ENCODE measurements around the gene SAP30BP.

DNA sequence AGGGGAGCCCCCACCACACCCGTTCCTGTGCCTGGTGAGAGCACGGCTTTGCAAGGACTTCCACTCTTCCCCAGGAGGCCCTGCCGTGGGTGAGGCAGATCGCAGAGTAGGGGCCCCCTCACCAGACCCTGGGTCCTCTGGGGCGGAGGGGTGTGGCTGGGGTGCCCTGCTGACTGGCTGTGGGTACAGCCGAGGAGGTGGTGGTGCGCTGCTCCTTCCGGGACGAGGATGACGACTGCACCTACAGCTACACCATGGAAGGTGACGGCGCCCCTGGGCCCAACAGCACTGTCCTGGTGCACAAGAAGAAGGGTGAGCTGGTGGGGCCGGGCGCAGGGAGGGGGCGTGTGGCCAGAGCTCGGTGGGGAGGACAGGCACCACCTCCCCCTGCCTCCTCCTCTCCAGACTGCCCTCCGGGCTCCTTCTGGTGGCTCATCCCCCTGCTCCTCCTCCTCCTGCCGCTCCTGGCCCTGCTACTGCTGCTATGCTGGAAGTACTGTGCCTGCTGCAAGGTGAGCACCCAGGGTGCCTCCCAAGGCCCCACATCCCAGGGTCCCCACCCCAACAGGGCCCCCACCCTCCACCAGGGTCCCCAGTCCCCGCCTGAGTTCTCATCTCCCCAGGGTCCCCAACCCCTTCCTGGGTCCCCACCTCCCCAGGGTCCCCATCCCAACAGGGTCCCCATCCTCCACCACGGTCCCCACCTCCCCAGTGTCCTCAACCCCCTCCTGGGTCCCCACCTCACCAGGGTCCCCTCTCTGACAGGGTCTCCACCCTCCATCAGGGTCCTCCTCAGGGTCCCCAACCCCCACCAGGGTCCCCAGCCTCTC lies 70.2 kb downstream of the SAP30BP start:
- TF ChIP-seq, protein P1, sequence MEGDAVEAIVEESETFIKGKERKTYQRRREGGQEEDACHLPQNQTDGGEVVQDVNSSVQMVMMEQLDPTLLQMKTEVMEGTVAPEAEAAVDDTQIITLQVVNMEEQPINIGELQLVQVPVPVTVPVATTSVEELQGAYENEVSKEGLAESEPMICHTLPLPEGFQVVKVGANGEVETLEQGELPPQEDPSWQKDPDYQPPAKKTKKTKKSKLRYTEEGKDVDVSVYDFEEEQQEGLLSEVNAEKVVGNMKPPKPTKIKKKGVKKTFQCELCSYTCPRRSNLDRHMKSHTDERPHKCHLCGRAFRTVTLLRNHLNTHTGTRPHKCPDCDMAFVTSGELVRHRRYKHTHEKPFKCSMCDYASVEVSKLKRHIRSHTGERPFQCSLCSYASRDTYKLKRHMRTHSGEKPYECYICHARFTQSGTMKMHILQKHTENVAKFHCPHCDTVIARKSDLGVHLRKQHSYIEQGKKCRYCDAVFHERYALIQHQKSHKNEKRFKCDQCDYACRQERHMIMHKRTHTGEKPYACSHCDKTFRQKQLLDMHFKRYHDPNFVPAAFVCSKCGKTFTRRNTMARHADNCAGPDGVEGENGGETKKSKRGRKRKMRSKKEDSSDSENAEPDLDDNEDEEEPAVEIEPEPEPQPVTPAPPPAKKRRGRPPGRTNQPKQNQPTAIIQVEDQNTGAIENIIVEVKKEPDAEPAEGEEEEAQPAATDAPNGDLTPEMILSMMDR (IDR thresholded peaks at IDR 0.05): no peak
- TF ChIP-seq POLR2AphosphoS5 (IDR thresholded peaks at IDR 0.05): no peak
- TF ChIP-seq EP300 (IDR thresholded peaks at IDR 0.05): no peak

Measured in gastroesophageal sphincter (tissue), 3 donors.